Medulla oblongata (tissue), 1 donor: ENCODE results near the gene SPSB2.
A peak's percentile ranks its signal among the peaks of the same experiment; 100 is the strongest.
"Not testable (repeated sequence)": the region's sequence is repeated elsewhere in the genome, so short reads cannot be mapped to it uniquely, and the experiment has no call there.

Experiments
- DNase-seq: peaks from one replicate; pipeline ENCODE4 v3.0.0-alpha.2; 2015; ENCODE audit errors: extremely low spot score

SPSB2 gene

DNA sequence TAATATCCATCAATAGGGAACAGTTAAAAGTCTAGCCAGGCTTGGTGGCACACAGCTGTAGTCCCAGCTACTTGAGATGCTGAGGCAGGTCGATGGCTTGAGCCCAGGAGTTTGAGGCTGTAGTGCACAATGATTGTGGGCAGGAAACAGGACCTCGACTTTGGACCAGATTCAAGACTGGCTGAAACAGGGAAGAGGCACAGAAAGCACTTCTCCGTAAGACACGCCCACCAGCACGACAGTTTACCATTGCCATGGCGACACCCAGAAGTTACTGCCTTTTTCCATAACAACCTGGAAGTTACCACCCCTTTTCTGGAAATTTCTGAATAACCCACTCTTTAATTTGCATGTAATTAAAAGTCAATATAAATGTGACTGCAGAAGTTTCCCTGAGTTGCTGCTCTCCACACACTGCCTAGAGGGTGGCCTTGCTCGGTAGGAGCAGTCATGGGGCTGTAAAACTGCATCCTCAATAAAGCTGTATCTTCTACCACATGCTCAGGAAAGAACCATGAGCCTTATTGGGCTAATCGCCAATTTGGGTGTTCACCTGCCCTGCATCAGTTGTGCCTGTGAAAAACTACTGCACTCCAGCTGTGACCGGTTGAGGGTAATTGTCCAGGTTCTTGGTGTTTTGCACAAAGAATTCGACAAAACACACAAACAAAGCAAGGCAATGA is 26.9 kb upstream of the SPSB2 start:
- peak; percentile 90 for DNase-seq

DNA sequence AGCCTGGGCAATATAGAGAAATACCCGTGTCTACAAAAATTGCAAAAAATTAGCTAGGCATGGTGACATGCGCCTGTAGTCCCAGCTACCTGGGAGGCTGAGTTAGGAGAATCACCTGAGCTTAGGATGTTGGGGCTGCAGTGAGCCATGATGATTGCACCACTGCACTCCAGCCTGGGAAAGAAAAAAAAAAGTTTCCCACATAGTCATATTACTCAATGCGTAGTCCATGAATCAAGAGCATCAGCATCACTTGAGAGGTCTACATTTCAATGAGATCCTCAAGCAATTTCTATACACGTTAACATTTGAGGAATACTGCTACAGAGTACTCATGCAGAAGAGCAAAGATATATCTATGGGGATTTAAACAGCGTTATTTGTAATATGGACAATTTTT is 26.3 kb upstream of the SPSB2 start:
- DNase-seq = no peak

DNA sequence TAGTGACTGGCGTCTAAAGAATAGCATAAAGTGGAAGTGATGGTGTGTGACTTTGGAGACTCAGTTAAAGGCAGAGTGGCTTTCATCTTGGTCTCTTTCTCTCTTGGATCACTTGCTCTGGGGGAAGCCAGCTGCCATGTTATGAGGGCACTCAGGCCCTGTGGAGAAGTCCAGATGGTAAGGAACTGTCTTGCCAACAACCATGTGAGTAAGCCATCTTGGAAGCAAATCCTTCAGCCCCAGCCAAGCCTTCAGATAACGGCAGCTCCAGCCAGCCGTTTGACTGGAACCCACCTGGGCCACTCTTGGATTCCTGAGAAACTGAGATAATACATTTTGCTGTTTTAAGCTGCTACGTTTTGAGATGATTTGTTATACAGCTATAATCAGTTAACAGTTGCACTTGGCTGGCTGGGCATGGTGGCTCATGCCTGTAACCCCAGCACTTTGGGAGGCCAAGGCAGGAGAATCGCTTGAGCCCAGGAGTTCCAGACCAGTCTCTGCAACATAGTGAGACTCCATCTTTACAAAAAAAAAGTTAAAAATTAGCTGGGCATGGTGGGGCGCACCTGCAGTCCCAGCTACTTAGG is 23.8 kb upstream of the SPSB2 start:
- no peak for DNase-seq

DNA sequence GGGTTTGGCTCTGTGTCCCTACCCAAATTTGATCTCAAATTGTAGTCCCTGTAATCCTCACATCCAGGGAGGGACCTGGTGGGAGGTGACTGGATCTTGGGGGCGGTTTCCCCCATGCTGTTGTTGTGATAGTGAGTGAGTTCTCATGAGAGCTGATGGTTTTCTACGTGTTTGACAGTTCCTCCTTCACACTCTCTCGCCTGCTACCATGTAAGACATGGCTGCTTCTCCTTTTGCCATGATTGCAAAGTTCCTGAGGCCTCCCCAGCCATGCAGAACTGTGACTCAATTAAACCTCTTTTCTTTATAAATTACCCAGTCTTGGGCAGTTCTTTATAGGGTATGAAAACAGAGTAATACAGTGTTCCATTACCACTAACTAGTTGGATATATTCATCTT is 21.2 kb upstream of the SPSB2 start:
- DNase-seq = no peak

DNA sequence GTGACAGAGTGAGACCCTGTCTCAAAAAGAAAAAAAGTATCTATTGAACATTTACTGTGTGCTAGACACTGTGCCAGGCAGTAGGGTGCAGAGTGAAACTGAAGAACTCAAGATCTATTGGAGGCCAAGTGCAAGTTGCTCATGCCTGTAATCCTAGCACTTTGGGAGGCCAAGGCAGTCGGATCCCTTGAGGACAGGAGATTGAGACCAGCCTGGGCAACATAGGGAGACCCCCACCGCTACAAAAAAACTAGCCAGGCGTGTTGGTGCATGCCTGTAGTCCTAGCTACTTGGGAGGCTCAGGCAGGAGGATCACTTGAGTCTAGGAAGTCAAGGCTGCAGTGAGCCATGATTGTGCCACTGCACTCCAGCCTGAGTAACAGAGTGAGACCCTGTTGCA is 19.6 kb upstream of the SPSB2 start:
- DNase-seq = not testable (repeated sequence)

DNA sequence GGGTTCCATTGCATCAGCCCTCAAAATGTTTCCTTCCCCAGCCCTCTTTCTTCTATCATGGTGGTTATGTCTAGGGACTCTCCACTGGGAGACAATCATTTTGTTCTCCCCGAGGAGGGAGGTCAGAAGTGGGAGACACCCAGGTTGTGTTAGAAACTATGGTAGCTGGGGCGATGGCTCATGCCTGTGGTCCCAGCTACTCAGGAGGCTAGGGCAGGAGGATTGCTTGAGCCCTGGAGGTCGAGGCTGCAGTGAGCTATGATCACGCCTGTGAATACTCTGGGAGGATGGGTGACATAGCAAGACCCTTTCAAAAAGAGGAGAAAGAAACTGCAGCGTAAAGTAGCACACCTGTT is 18.5 kb upstream of the SPSB2 start:
- no peak for DNase-seq

DNA sequence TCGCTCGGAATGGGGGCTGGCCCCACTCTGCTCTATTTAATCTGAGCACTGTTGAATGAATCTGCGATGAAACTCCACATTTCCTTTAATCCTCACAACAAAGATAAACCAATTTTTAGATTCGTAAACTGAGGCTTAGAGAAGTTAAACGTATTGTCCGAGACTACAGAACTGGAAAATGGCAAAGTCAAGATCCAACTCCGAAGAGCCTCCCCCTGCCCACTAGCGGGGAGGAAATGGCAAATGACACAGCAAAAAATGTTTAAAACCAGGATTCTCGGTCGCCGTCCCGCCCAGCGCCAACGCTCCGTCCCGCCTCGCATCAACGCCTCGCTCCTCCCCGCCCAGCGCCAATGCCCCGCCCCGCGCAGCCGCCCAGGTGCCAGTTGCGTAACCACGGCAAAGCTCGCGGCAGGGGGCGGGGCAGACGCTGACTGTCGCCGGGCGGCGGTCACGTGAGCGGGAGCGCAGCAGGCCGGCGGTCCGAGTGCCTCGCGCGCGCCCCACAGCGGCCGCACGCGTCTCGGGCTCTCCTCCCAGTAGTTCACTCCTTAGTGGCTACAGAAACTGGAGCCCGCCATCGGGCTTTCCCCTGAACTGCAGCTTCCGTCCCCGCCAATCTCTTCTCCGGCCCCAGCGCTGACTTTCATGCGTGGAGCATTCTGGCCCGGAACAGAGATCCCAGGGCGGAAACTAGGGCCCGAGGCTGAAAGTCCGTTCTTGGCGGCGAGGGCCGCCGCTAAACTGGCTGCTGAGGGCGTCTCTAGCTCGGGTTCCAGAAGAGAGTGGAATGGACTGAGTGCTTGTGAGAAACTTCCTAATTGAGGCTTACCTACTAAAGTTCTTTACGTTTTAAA is 17.9 kb upstream of the SPSB2 start:
- peak; percentile 97 for DNase-seq

DNA sequence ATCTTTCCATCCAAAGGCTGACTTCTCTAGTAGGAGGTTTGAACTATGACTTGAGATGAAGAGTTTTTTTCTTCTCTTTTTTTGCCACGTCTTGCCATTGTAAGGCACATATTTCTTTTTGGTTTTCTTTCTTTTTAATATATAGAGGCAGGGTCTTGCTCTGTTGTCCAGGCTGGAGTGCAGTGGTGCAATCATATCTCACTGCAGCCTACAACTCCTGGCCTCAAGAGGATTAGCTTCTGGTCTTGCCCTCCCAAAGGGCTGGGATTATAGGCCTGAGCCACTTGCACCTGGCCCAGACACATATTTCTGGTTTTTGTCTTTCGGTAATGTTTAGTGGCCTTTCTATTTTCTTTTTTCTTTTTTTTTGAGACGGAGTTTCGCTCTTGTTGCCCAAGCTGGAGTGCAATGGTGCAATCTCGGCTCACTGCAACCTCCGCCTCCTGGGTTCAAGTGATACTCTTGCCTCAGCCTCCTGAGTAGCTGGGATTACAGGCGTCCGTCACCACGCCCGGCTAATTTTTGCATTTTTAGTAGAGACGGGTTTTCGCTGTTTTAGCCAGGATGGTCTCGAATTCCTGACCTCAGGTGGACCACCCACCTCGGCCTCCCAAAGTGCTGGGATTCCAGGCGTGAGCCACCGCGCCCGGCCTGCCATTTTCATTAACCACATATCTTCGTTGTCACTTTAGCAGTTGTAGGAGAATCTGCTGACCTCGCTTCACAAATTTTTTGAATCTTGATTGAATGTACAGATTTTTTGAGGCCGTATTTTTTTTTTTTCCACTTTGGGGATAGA is 16.9 kb upstream of the SPSB2 start:
- DNase-seq = not testable (repeated sequence)

DNA sequence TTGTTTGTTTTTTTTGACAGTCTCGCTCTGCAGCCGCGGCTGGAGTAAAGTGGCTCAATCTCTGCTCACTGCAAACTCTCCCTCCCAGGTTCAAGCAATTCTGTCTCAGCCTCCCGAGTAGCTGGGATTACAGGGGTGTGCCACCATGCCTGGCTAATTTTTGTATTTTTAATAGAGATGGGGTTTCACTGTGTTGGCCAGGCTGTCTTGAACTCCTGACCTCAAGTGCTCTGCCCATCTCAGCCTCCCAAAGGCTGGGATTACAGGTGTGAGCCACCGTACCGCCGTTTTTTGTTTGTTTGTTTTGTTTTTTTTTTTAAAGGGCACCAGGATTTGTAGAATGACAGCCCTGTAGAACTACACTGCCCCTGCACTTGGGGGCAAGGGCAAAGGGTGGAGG is 15.7 kb upstream of the SPSB2 start:
- not testable (repeated sequence) for DNase-seq

DNA sequence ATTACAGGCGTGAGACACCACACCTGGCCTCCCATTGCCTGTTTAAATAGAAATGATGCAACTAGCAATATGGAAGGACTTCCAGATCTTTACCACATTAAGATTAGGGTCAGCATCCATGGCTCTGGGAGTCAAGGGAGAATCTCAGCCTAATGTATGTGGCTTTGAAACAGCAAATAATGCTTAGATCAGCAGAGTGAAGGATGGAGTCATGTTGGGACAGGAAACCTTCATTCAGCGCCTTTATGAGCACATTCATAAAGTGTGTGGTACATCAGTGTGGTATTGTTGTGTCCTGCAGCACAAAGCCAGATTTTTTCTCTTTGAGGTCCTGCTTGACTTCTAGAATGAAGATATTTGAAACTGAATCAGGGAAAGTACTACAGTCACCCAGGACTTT is 15.3 kb upstream of the SPSB2 start:
- DNase-seq = peak; percentile 3

DNA sequence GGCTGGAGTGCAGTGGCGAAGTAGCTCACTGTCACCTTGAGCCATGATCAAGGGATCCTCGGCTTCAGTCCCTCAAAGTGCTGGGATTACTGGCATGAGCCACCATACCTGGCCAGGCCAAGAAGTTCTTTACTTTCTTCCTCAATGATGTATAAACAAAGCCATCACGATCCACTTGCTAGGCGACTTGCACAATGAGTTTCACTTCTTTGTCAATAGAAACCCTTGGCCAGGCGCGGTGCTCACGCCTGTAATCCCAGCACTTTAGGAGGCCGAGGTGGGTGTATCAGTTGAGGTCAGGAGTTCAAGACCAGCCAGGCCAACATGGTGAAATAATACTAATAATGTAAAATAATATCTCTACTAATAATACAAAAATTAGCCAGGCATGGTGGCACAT is 14.4 kb upstream of the SPSB2 start:
- DNase-seq = peak; percentile 7

DNA sequence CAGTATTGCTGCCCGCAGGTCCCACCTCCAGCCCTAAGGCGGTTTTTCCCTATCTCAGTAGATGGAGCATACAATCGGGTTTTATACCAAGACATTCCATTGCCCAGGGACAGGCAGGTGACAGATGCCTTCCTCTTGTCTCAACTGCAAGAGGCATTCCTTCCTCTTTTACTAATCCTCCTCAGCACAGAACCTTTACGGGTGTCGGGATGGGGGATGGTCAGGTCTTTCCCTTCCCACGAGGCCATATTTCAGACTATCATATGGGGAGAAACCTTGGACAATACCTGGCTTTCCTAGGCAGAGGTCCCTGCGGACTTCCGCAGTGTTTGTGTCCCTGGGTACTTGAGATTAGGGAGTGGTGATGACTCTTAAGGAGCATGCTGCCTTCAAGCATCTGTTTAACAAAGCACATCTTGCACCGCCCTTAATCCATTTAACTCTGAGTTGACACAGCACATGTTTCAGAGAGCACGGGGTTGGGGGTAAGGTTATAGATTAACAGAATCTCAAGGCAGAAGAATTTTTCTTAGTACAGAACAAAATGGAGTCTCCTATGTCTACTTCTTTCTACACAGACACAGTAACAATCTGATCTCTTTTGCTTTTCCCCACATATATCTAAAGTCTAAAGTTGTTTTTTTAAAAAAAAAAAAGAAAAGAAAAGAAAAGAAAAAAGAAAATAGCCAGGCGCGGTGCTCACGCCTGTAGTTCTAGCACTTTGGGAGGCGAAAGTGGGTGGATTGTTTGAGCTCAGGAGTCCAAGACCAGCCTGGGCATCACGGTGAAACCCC is 13.3 kb upstream of the SPSB2 start:
- DNase-seq = not testable (repeated sequence)

DNA sequence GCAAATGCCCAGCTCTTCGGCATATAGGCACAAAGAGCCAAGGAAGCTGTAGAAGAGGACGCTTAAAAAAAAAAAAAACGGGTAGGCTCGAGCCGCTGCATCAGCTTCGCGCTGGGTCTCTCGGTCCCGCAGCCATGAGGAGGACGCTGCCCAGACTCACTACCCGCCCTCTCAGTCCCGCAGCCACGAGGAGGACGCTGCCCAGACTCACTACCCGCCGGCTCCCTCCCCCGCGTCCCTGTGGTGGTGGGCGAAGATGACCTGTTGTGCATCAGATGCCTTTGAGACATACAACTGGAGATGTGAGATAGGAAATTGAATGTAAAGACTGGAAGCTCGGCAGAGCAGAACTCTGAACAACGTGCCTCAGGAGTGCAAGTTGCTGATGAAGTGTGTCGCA is 11.4 kb upstream of the SPSB2 start:
- DNase-seq = no peak

DNA sequence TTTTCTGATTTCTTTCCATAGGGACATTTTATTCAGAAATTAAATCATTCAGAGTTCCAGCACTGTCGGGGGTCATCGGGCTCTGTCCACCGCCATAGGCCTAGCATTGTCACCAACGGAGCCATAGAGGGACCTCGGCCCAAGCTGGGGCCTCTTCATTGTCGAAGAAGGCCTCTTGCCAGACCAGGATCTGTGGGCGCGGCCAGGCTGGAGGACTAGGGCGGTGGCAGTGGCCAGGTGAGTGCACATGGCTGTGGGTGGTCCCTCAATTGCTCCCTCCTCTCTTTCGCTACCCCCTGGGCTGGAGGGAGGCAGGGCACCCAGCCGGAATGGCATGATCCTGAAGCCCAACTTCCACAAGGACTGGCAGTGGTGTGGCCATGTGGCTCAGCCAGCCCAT is 10.6 kb upstream of the SPSB2 start:
- no peak for DNase-seq

DNA sequence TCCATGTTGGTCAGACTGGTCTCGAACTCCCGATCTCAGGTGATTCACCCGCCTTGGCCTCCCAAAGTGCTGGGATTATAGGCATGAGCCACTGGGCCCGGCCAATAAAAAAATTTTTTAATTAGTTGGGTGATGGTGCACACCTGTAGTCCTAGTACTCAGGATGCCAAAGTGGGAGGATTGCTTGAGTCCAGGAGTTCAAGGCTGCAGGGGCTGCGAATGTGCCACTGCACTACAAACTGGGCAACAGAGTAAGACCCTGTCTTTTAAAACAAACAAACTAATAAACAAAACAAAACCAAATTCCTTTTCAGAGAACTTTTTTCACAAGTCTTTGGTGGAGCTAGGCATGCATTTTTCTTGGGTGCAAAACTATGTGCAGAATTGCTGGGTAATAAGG is 10.1 kb upstream of the SPSB2 start:
- no peak for DNase-seq

DNA sequence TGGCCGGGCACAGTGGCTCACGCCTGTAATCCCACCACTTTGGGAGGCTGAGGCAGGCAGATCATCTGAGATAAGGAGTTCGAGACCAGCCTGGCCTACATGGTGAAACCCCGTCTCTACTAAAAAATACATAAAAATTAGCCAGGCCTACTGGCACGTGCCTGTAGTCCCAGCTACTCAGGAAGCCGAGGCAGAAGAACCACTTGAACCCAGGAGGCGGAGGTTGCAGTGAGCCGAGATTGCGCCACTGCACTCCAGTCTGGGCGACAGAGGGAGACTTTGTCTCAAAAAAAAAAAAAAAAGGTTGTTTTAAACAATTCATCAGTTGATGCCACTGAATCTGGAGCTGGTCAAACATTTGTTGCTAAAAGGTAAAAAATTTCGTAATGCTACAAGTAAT is 6.7 kb upstream of the SPSB2 start:
- not testable (repeated sequence) for DNase-seq

DNA sequence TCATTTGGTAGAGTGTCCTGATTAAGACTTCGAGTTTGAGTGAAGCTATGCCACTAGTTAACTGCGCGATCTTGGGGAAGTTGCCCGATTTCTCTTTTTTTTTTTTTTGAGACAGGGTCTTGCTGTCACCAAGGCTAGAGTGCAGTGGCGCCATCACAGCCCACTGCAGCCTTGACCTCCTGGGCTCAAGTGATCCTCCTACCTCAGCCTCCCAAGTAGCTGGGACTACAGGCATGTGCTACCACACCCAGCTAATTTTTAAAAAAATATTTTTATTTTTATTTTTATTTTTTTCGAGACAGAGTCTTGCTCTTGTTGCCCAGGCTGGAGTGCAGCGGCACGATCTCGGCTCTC is 889 bp upstream of the SPSB2 start:
- not testable (repeated sequence) for DNase-seq

DNA sequence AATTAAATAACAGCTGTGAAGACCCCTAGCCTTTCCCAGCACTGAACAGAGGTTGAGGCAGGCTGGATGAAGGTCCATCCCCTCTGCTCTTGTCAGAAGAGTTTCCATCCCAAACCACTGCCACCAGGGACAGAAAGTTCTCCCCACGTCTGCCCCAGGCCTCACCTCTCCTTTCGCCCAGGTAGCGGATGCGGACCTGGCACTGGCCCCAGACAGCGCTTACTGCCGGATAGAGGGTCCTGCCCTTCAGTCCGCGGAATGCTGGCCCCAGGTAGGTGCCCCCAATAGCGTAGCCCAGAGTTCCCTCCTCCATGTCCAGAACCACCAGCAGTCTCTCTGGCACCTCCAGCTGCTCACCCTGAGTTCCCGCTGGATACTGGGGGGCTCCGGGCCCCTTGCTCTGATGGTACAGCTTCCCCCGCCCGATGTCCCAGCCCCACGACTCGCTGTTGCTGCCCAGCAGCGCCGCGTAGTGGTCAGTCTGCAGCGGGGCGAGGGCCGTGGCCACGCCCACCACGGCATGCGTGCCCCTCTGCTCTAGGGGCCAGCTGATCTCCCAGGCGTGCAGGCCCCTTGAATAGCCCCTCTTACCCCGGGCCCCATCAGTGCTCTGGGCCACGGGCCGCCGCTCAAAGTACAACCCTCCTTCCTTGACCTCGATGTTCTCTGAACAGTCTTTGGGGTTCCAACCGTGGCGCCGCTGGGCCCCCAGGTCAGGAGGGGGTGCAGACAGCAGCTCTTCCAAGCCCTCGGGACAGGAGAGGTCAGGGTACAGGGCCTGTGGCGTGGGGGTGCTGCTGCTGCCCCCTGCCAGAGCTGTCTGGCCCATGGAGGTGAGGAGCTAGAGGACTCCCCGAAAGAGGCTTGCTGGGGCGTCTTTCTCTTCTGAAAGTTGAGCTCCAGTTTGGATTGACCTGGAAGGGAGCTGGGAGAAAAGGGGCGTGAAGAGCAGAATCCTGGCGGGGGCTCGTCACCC is 742 bp downstream of the SPSB2 start:
- DNase-seq = peak; percentile 87

DNA sequence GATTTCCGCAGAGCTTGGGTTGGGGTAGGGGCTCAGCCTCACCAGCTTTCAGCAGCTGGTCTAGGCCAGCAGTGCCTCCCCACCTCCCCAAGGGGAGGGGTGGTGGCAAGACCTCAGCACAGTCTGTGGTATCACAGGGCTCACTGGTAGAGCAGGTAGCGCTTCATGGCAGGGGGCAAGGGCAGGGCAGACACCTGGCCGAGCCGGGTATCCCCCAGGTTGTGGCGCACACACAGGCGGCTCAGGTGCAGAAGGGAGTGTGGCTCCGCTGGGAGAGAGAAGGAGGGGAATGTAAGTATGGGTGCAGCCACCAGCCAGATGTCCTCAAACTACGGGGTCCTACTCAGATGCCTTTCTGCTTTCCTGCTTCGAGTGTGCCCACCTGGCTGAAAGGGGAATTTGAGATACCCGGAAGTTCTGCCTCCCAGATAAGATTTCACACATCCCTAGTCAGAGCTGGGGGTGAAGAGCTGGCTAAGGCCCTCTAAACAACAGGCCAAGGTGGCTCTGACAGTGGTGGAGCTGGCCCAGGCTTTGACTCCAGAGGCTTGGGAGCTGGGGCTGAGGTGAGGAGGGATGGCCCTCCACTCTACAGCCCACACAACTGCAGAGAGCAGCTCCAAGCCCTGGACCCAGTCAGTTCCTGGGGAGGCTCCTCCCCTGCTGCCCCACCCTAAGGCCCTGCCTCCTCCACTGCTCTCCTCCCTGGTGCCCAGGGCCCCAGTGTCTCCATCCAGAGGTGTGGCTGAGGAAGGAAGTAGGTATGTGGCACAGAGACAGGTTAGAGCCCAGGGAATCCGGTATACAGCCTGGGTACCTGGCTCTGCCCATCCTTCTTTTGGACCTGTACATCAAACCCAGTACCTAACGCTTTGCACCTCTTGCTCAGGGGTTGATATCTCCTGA is 1.8 kb downstream of the SPSB2 start:
- DNase-seq = no peak
